ENCODE data around the gene PNPT1. TPM values are rescaled to one million over a fixed set of nuclear protein-coding genes. Genes with fewer than 3 reads are reported as not detected.

PNPT1 gene
- total and polyA plus RNA-seq, 9 of the 15 experiments (the other 6 are each of a cell fraction or from before 2014, with no cell fraction given) = 46.5 to 104 (median 62.7) TPM

- no peaks in the 10 kb centered on the region for H3K9me1 ChIP-seq (ENCODE audit: control insufficient read depth, insufficient read depth, low read length)
- BruUV-seq (replicated peaks) = no TSS peak
- FAIRE-seq (no peak), DNase-seq (ENCODE audit: extremely low read depth in 1 of 4, low spot score in 3 of 4) (no peak), ATAC-seq (no peak)
- in situ Hi-C loops (cut with MboI) (no loop called here), intact Hi-C loops (cut with micrococcal nuclease) (no loop called here)
- CTCF ChIA-PET (ENCODE audit: low intra/inter-chr PET ratio) = no interaction called here
- peak; percentile 77 for TF ChIP-seq PKNOX1 (IDR thresholded peaks at IDR 0.05)
- no peak for TF ChIP-seq E2F3 (CRISPR knock-in tag; IDR thresholded peaks at IDR 0.05)
- H2AFZ ChIP-seq (ENCODE audit: low read depth, low read length) = no peak overlapping the region
- no peaks in the 10 kb centered on the region for H3K36me3 ChIP-seq (ENCODE audit: control insufficient read depth, insufficient read depth, low read length)
- H4K20me1 ChIP-seq (replicated peaks; ENCODE audit: control insufficient read depth, insufficient read depth, low read length) = no peaks in the 10 kb centered on the region
- POLR2A ChIA-PET = no interaction called here
- WGBS (ENCODE audit: insufficient coverage, low coverage, missing lambda C conversion rate) = 5% methylated on average over 1 of the region's 1 CpG
- no peaks in the 10 kb centered on the region for H3K9me3 ChIP-seq (replicated peaks; ENCODE audit: control insufficient read depth, insufficient read depth, low read depth, low read length)
- H3K4me2 ChIP-seq (ENCODE audit: insufficient read depth, low read length) = no peak overlapping the region
- no peak overlapping the region for H3K9ac ChIP-seq (ENCODE audit: insufficient read depth in 1 of 2, low read depth in 2 of 2, low read length in 2 of 2)
- no peaks in the 10 kb centered on the region for H3K79me2 ChIP-seq (ENCODE audit: control insufficient read depth, insufficient read depth, low read length)
- no peak overlapping the region for H3K4me3 ChIP-seq
- no peaks in the 10 kb centered on the region for H3K4me1 ChIP-seq (replicated peaks in 1 of 2; ENCODE audit: control insufficient read depth in 2 of 2, insufficient read depth in 2 of 2, low read length in 2 of 2)
- no peaks in the 10 kb centered on the region for H3K27me3 ChIP-seq (ENCODE audit: control insufficient read depth in 2 of 2, insufficient read depth in 2 of 2, low read length in 2 of 2)
- no peak overlapping the region for H3K27ac ChIP-seq (ENCODE audit: extremely low read depth, low read depth, low read length)
Measured at GRCh38 chr2:55734726-55735125, 41.1 kb upstream of the PNPT1 start.

GRCh38 chr2:55733335-55733734 lies 39.7 kb upstream of the PNPT1 start:
- Histone ChIP-seq H3K4me3 (no peak overlapping the region), H3K9ac (ENCODE audit: insufficient read depth in 1 of 2, low read depth in 2 of 2, low read length in 2 of 2) (no peak overlapping the region), H3K4me1 (replicated peaks in 1 of 2; ENCODE audit: control insufficient read depth in 2 of 2, insufficient read depth in 2 of 2, low read length in 2 of 2) (no peaks in the 10 kb centered on the region), H3K9me1 (ENCODE audit: control insufficient read depth, insufficient read depth, low read length) (no peaks in the 10 kb centered on the region), H2AFZ (ENCODE audit: low read depth, low read length) (no peak overlapping the region), H4K20me1 (replicated peaks; ENCODE audit: control insufficient read depth, insufficient read depth, low read length) (no peaks in the 10 kb centered on the region), H3K9me3 (replicated peaks; ENCODE audit: control insufficient read depth, insufficient read depth, low read depth, low read length) (no peaks in the 10 kb centered on the region), H3K27me3 (ENCODE audit: control insufficient read depth in 2 of 2, insufficient read depth in 2 of 2, low read length in 2 of 2) (no peaks in the 10 kb centered on the region), H3K79me2 (ENCODE audit: control insufficient read depth, insufficient read depth, low read length) (no peaks in the 10 kb centered on the region), H3K36me3 (ENCODE audit: control insufficient read depth, insufficient read depth, low read length) (no peaks in the 10 kb centered on the region), H3K4me2 (ENCODE audit: insufficient read depth, low read length) (no peak overlapping the region), H3K27ac (ENCODE audit: extremely low read depth, low read depth, low read length) (no peak overlapping the region)
- CTCF ChIA-PET (ENCODE audit: low intra/inter-chr PET ratio) = no interaction called here
- 0% methylated on average over 1 of the region's 1 CpG for WGBS (ENCODE audit: insufficient coverage, low coverage, missing lambda C conversion rate)
- ATAC-seq (no peak), FAIRE-seq (no peak), DNase-seq (ENCODE audit: extremely low read depth in 1 of 4, low spot score in 3 of 4) (no peak)
- BruUV-seq (replicated peaks) = no TSS peak
- TF ChIP-seq RAD51 (IDR thresholded peaks at IDR 0.05; ENCODE audit: borderline replicate concordance, low read depth) (no peak), BRD4 (IDR thresholded peaks at IDR 0.05) (no peak), BMI1 (IDR thresholded peaks at IDR 0.05; ENCODE audit: low read length) (no peak), RHOXF2B (CRISPR knock-in tag; conservative IDR thresholded peaks at IDR 0.05) (no peak), CTCFL (IDR thresholded peaks at IDR 0.05; ENCODE audit: borderline replicate concordance, insufficient read depth, low read depth, low read length, poor library complexity, severe bottlenecking) (no peak), ZBTB7A (IDR thresholded peaks at IDR 0.05; ENCODE audit: borderline replicate concordance, control insufficient read depth, low read depth, low read length) (no peak), FOXK2 (conservative IDR thresholded peaks at IDR 0.05 in 1 of 2, IDR thresholded peaks at IDR 0.05 in 1 of 2; ENCODE audit: low read depth in 2 of 2) (no peak)
- TF ChIP-seq, protein P1, sequence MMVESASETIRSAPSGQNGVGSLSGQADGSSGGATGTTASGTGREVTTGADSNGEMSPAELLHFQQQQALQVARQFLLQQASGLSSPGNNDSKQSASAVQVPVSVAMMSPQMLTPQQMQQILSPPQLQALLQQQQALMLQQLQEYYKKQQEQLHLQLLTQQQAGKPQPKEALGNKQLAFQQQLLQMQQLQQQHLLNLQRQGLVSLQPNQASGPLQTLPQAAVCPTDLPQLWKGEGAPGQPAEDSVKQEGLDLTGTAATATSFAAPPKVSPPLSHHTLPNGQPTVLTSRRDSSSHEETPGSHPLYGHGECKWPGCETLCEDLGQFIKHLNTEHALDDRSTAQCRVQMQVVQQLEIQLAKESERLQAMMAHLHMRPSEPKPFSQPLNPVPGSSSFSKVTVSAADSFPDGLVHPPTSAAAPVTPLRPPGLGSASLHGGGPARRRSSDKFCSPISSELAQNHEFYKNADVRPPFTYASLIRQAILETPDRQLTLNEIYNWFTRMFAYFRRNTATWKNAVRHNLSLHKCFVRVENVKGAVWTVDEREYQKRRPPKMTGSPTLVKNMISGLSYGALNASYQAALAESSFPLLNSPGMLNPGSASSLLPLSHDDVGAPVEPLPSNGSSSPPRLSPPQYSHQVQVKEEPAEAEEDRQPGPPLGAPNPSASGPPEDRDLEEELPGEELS (CRISPR knock-in tag; IDR thresholded peaks at IDR 0.05; ENCODE audit: borderline replicate concordance) = no peak
- POLR2A ChIA-PET = interaction anchor here (1.4 kb wide), 1 partner anchor 10 kb away, joined by 3 read pairs; no protein-coding TSS in a partner anchor
- intact Hi-C loops (cut with micrococcal nuclease) = no loop called here
- in situ Hi-C loops (cut with MboI) = no loop called here

Data from K562 (cell line).